Mesenchymal stem cell (in vitro differentiated cells and primary cell): ENCODE data around the gene GPR141.

Experiments used
- DNase-seq: peaks from one replicate; pipeline ENCODE4 v3.0.0-alpha.2; 2013
- H2AFZ ChIP-seq: one replicate; pipeline ENCODE4 v1.6.1; 2013; ENCODE audit warnings: low read depth, mild to moderate bottlenecking, control low read depth, inconsistent platforms, low read length, moderate library complexity
- H2AK5ac ChIP-seq: 2 replicates; pipeline ENCODE4 v1.6.1; 2013; ENCODE audit warnings: low read length, moderate library complexity, mild to moderate bottlenecking, inconsistent platforms; ENCODE audit not compliant: severe bottlenecking
- H2BK120ac ChIP-seq: one replicate; pipeline ENCODE4 v1.6.1; 2013; ENCODE audit warnings: low read depth, mild to moderate bottlenecking, inconsistent platforms, low read length, moderate library complexity
- H2BK12ac ChIP-seq, 2 experiments: one replicate each; pipeline ENCODE4 v1.6.1; 2013; ENCODE audit warnings: inconsistent platforms in 2 of 2, low read length in 2 of 2, mild to moderate bottlenecking in 2 of 2, moderate library complexity in 2 of 2, control low read depth in 1 of 2
- H2BK15ac ChIP-seq: one replicate; pipeline ENCODE4 v1.6.1; 2013; ENCODE audit warnings: mild to moderate bottlenecking, low read depth, inconsistent platforms; ENCODE audit not compliant: poor library complexity, severe bottlenecking
- H2BK5ac ChIP-seq: 2 replicates; pipeline ENCODE4 v1.6.1; 2013; ENCODE audit warnings: low read depth, mild to moderate bottlenecking, low read length, control low read depth, inconsistent platforms; ENCODE audit not compliant: poor library complexity, severe bottlenecking
- H3K14ac ChIP-seq, 2 experiments: one replicate each; pipeline ENCODE4 v1.6.1; 2013; ENCODE audit warnings: inconsistent platforms in 2 of 2, low read length in 2 of 2, control low read depth in 1 of 2, mild to moderate bottlenecking in 1 of 2, moderate library complexity in 1 of 2
- H3K18ac ChIP-seq, 2 experiments: one replicate each; pipeline ENCODE4 v1.6.1; 2013; ENCODE audit warnings: inconsistent platforms in 2 of 2, low read length in 2 of 2, control low read depth in 1 of 2, low read depth in 1 of 2, mild to moderate bottlenecking in 1 of 2
- H3K23ac ChIP-seq, 2 experiments: one replicate each; pipeline ENCODE4 v1.6.1; 2013; ENCODE audit warnings: inconsistent platforms in 2 of 2, low read length in 2 of 2, mild to moderate bottlenecking in 2 of 2, moderate library complexity in 2 of 2, control low read depth in 1 of 2
- H3K27ac ChIP-seq: 2 replicates; pipeline ENCODE4 v1.5.1; 2013; ENCODE audit warnings: mild to moderate bottlenecking, moderate library complexity, low read length, control low read depth, inconsistent platforms; ENCODE audit not compliant: poor library complexity, severe bottlenecking
- H3K27me3 ChIP-seq, 2 experiments: 2 replicates each; pipeline versions ENCODE4 v1.6.1 to v1.7.0; 2013; ENCODE audit warnings: low read length in 2 of 2, mild to moderate bottlenecking in 2 of 2, moderate library complexity in 2 of 2, control low read depth in 1 of 2, inconsistent platforms in 1 of 2; ENCODE audit not compliant: control insufficient read depth in 1 of 2, insufficient read depth in 1 of 2
- H3K36me3 ChIP-seq, 2 experiments: 2 replicates each; pipeline versions ENCODE4 v1.6.1 to v1.7.0; 2013; ENCODE audit warnings: low read length in 2 of 2, control low read depth in 1 of 2, inconsistent platforms in 1 of 2, low read depth in 1 of 2, mild to moderate bottlenecking in 1 of 2; ENCODE audit not compliant: insufficient read depth in 2 of 2, control insufficient read depth in 1 of 2
- H3K4ac ChIP-seq, 2 experiments: one replicate each; pipeline ENCODE4 v1.6.1; 2013; ENCODE audit warnings: inconsistent platforms in 2 of 2, low read length in 2 of 2, mild to moderate bottlenecking in 2 of 2, moderate library complexity in 2 of 2, control low read depth in 1 of 2, low read depth in 1 of 2
- H3K4me1 ChIP-seq: 2 replicates; pipeline ENCODE4 v1.6.1; 2013; ENCODE audit warnings: low read depth, low read length, control low read depth; ENCODE audit not compliant: control insufficient read depth, insufficient read depth
- H3K4me2 ChIP-seq: 2 replicates; pipeline ENCODE4 v1.6.1; 2013; ENCODE audit warnings: low read length, mild to moderate bottlenecking, inconsistent platforms; ENCODE audit not compliant: poor library complexity, severe bottlenecking
- H3K4me3 ChIP-seq, 2 experiments: 2 replicates each; pipeline versions ENCODE4 v1.5.1 to v1.7.0; 2013; ENCODE audit warnings: low read length in 2 of 2, mild to moderate bottlenecking in 2 of 2, control low read depth in 1 of 2, low read depth in 1 of 2; ENCODE audit not compliant: insufficient read depth in 1 of 2
- H3K79me1 ChIP-seq: replicated peaks from 2 replicates; pipeline ENCODE4 v1.6.1; 2013; ENCODE audit warnings: mild to moderate bottlenecking, control low read depth, low read length, inconsistent platforms; ENCODE audit not compliant: poor library complexity, severe bottlenecking
- H3K9ac ChIP-seq: 2 replicates; pipeline ENCODE4 v1.7.0; 2013; ENCODE audit warnings: mild to moderate bottlenecking, low read length, moderate library complexity
- H3K9me3 ChIP-seq: 2 replicates; pipeline ENCODE4 v1.7.0; 2013; ENCODE audit warnings: mild to moderate bottlenecking, low read length; ENCODE audit not compliant: control insufficient read depth
- H4K8ac ChIP-seq: one replicate; pipeline ENCODE4 v1.6.1; 2013; ENCODE audit warnings: inconsistent platforms, mild to moderate bottlenecking, low read length, moderate library complexity
- H4K91ac ChIP-seq: one replicate; pipeline ENCODE4 v1.6.1; 2013; ENCODE audit warnings: mild to moderate bottlenecking, low read length, inconsistent platforms
- WGBS: methylation state at CpG from one replicate; pipeline ENCODE4 v1.1.7; 2013; ENCODE audit warnings: mixed read lengths; 5-methylcytosine and 5-hydroxymethylcytosine counted together

The GPR141 gene

GRCh38 chr7:37724732-37725131 is 41.2 kb downstream of the GPR141 start:
- Histone ChIP-seq H2AFZ (no peak overlapping the region), H3K79me1 (no peaks in the 10 kb centered on the region), H4K91ac (no peak overlapping the region), H3K14ac (no peak overlapping the region), H2BK15ac (no peak overlapping the region), H3K27me3 (no peaks in the 10 kb centered on the region), H3K4me1 (no peaks in the 10 kb centered on the region), H4K8ac (no peak overlapping the region), H3K4me3 (no peak overlapping the region), H3K9me3 (no peaks in the 10 kb centered on the region), H3K4ac (no peak overlapping the region), H3K23ac (no peak overlapping the region), H3K36me3 (no peaks in the 10 kb centered on the region), H3K4me2 (no peak overlapping the region), H2BK5ac (no peak overlapping the region), H2BK120ac (no peak overlapping the region), H3K18ac (no peak overlapping the region), H2BK12ac (no peak overlapping the region), H2AK5ac (no peak overlapping the region), H3K27ac (no peak overlapping the region), H3K9ac (no peak overlapping the region)
- WGBS: 71% methylated on average over 4 of the region's 4 CpGs
- DNase-seq: no peak

GRCh38 chr7:37726016-37726415 is 42.5 kb downstream of the GPR141 start:
- no peak for DNase-seq
- WGBS: 86% methylated on average over 1 of the region's 1 CpG
- H3K4me2 ChIP-seq: no peak overlapping the region
- no peak overlapping the region for H3K27ac ChIP-seq
- H2BK15ac ChIP-seq: no peak overlapping the region
- no peak overlapping the region for H3K23ac ChIP-seq
- no peaks in the 10 kb centered on the region for H3K4me1 ChIP-seq
- no peak overlapping the region for H3K4me3 ChIP-seq
- no peaks in the 10 kb centered on the region for H3K27me3 ChIP-seq
- no peak overlapping the region for H4K91ac ChIP-seq
- H2BK120ac ChIP-seq: no peak overlapping the region
- H3K14ac ChIP-seq: no peak overlapping the region
- no peaks in the 10 kb centered on the region for H3K79me1 ChIP-seq
- no peak overlapping the region for H2AK5ac ChIP-seq
- no peak overlapping the region for H3K18ac ChIP-seq
- no peak overlapping the region for H4K8ac ChIP-seq
- no peak overlapping the region for H2BK12ac ChIP-seq
- H2BK5ac ChIP-seq: no peak overlapping the region
- H3K36me3 ChIP-seq: no peaks in the 10 kb centered on the region
- H3K4ac ChIP-seq: no peak overlapping the region
- H2AFZ ChIP-seq: no peak overlapping the region
- H3K9me3 ChIP-seq: no peaks in the 10 kb centered on the region
- H3K9ac ChIP-seq: no peak overlapping the region

GRCh38 chr7:37728747-37729146 is 45.2 kb downstream of the GPR141 start:
- Histone ChIP-seq H3K36me3 (no peaks in the 10 kb centered on the region), H3K27me3 (no peaks in the 10 kb centered on the region)

GRCh38 chr7:37729181-37729580 is 45.6 kb downstream of the GPR141 start:
- Histone ChIP-seq H3K23ac (no peak overlapping the region), H3K9me3 (no peaks in the 10 kb centered on the region), H2BK5ac (no peak overlapping the region), H3K27ac (no peak overlapping the region), H3K4me1 (no peaks in the 10 kb centered on the region), H2BK15ac (no peak overlapping the region), H3K14ac (no peak overlapping the region), H4K8ac (no peak overlapping the region), H3K9ac (no peak overlapping the region), H3K4me3 (no peak overlapping the region), H4K91ac (no peak overlapping the region), H2AFZ (no peak overlapping the region), H2BK120ac (no peak overlapping the region), H3K36me3 (no peaks in the 10 kb centered on the region), H3K79me1 (no peaks in the 10 kb centered on the region), H2AK5ac (no peak overlapping the region), H3K4me2 (no peak overlapping the region), H3K27me3 (no peaks in the 10 kb centered on the region), H3K18ac (no peak overlapping the region), H2BK12ac (no peak overlapping the region), H3K4ac (no peak overlapping the region)
- DNase-seq: no peak

More at GRCh38 chr7:37728747-37729146, 45.2 kb downstream of the GPR141 start:
- no peak for DNase-seq
- H3K18ac ChIP-seq: no peak overlapping the region
- no peak overlapping the region for H2AFZ ChIP-seq
- H2BK120ac ChIP-seq: no peak overlapping the region
- H3K23ac ChIP-seq: no peak overlapping the region
- H2AK5ac ChIP-seq: no peak overlapping the region
- H3K79me1 ChIP-seq: no peaks in the 10 kb centered on the region
- H3K14ac ChIP-seq: no peak overlapping the region
- no peaks in the 10 kb centered on the region for H3K9me3 ChIP-seq
- H2BK12ac ChIP-seq: no peak overlapping the region
- H3K4me2 ChIP-seq: no peak overlapping the region
- H2BK15ac ChIP-seq: no peak overlapping the region
- no peak overlapping the region for H3K4ac ChIP-seq
- no peak overlapping the region for H4K8ac ChIP-seq
- no peak overlapping the region for H3K4me3 ChIP-seq
- no peak overlapping the region for H3K27ac ChIP-seq
- no peak overlapping the region for H2BK5ac ChIP-seq
- H3K9ac ChIP-seq: no peak overlapping the region
- H4K91ac ChIP-seq: no peak overlapping the region
- H3K4me1 ChIP-seq: no peaks in the 10 kb centered on the region
- WGBS: 13% methylated on average over 1 of the region's 1 CpG
